Psoas muscle (tissue), 8 donors: ENCODE results near the gene PLA2G4B. TPM values are rescaled to one million over a fixed set of nuclear protein-coding genes. Genes with fewer than 3 reads are reported as not detected.

Experiments
- ATAC-seq, 4 donors: fragments of 200-7000 bp; cut with Tn5 transposase; one replicate each; pipeline ENCODE4 v1.9.1; 2020; ENCODE audit warnings: moderate library complexity in 3 of 4, mild to moderate bottlenecking in 2 of 4
- DNase-seq, 2 donors: peaks; one replicate each; pipeline ENCODE4 v3.0.0-alpha.2; 2020
- H3K27ac ChIP-seq: fragments of 200-600 bp; one replicate; pipeline ENCODE4 v1.8.0; 2022
- H3K27me3 ChIP-seq, 3 donors: fragments of 200-600 bp in 1 of 3; one replicate each; pipeline versions ENCODE4 v1.6.1 to v1.8.0; 2013 to 2022; ENCODE audit warnings: low read length in 2 of 3, mild to moderate bottlenecking in 2 of 3, moderate library complexity in 1 of 3; ENCODE audit not compliant: insufficient read depth in 3 of 3
- H3K36me3 ChIP-seq, 2 donors: fragments of 200-600 bp in 1 of 2; one replicate each; pipeline versions ENCODE4 v1.6.1 to v1.8.0; 2013 to 2022; ENCODE audit warnings: low read depth in 1 of 2, mild to moderate bottlenecking in 1 of 2, moderate library complexity in 1 of 2; ENCODE audit not compliant: insufficient read depth in 1 of 2
- H3K4me1 ChIP-seq: fragments of 200-600 bp; one replicate; pipeline ENCODE4 v1.8.0; 2022
- H3K4me3 ChIP-seq: fragments of 200-600 bp; one replicate; pipeline ENCODE4 v1.8.0; 2022; ENCODE audit warnings: mild to moderate bottlenecking
- H3K9me3 ChIP-seq: fragments of 200-600 bp; one replicate; pipeline ENCODE4 v1.8.0; 2022
- WGBS, 3 donors: extraction: QIAGEN DNeasy Blood & Tissue Kit; methylation state at CpG; one replicate each; pipeline versions ENCODE4 v1.1.6 to v1.1.7; 2013; 5-methylcytosine and 5-hydroxymethylcytosine counted together
- intact Hi-C, 2 donors: fragments of 100-400 bp; cut with DNase I; formaldehyde crosslinking; loops; one replicate each; pipeline versions ENCODE4 v1.11.0 to v1.14.2; 2022
- polyA plus RNA-seq, 3 donors: library from polyadenylated mRNA; stranded (reverse); fragments of 200-250 nt; gene quantifications; one replicate each; pipeline ENCODE4 v1.2.3, GENCODE V29; 2013
- total RNA-seq, 4 donors: library from RNA; stranded (reverse); fragmentation: NEBNext Ultra II Directional in 2 of 4; extraction: Animal tissue kit (Norgen Biotek cat#: 25700) in 2 of 4; gene quantifications; one replicate each; pipeline versions ENCODE4 v1.2.1 to v1.2.4, GENCODE V29; 2021 to 2023
- TF ChIP-seq, protein P1 (sequence below): fragments of 200-600 bp; IDR thresholded peaks from one replicate; pipeline ENCODE4 v1.8.0; 2022; ENCODE audit warnings: antibody characterized with exemption
- donor health status: healthy with polysubstance abuse.
- donor health status: DM: no; HTN: no; CAD: no; lungs with moderate emphysema.
- donor health status: Bipolar disorder and iron deficiency.
- donor health status: healthy.
- donor health status: DM: yes; HTN: yes; CAD: no.
- donor health status: DM: no; HTN: no; CAD: no.
- donor health status: DM: no; HTN: no; CAD: no.
- donor health status: DM: yes; HTN: yes; CAD: no.

Gene PLA2G4B
- total and polyA plus RNA-seq, 7 donors: 1.1 to 4.3 (median 1.4) TPM

GRCh38 chr15:41862515-41863116, 24.0 kb downstream of the PLA2G4B start:
- ATAC-seq (no peak), DNase-seq (no peak)
- 84 to 88% (median 85%) methylated on average over 16 to 19 of the region's 19 CpGs for WGBS, 3 donors
- H3K27me3 ChIP-seq: no peaks in the 10 kb centered on the region
- no peaks in the 10 kb centered on the region for H3K9me3 ChIP-seq
- TF ChIP-seq, protein P1, sequence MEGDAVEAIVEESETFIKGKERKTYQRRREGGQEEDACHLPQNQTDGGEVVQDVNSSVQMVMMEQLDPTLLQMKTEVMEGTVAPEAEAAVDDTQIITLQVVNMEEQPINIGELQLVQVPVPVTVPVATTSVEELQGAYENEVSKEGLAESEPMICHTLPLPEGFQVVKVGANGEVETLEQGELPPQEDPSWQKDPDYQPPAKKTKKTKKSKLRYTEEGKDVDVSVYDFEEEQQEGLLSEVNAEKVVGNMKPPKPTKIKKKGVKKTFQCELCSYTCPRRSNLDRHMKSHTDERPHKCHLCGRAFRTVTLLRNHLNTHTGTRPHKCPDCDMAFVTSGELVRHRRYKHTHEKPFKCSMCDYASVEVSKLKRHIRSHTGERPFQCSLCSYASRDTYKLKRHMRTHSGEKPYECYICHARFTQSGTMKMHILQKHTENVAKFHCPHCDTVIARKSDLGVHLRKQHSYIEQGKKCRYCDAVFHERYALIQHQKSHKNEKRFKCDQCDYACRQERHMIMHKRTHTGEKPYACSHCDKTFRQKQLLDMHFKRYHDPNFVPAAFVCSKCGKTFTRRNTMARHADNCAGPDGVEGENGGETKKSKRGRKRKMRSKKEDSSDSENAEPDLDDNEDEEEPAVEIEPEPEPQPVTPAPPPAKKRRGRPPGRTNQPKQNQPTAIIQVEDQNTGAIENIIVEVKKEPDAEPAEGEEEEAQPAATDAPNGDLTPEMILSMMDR: no peak
- no peak overlapping the region for H3K4me3 ChIP-seq
- intact Hi-C loops: no loop called here
- H3K36me3 ChIP-seq: no peaks in the 10 kb centered on the region
- no peaks in the 10 kb centered on the region for H3K4me1 ChIP-seq
- no peak overlapping the region for H3K27ac ChIP-seq

DNA sequence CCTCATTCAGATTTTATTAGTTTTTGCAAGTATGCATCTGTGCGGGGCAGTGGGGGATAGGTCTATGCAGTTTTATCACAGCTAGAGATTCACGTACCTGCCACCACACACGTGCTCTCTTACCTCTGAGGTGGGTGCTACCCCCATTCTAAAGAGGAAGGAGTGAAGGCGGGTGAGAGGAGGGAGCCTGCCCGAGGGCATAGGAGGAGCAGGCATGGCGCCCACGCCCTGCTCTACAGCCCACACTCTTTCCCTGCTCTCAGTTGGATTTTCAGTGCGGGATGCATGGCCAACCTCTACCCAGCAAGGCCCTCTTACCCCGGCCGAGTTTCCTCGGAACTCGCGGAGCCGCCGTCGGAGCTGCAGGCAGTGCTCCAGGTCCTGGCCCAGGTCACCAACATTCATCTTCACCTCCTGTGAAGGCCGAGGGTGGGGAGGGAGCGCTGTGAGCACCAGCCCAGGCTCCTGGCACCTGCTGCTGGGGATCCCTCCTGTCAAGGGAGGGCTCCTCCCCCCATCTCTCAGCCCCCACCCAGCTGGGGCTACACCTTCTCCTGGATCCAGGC, 26.9 kb downstream of the PLA2G4B start:
- TF ChIP-seq, protein P1: no peak
- H3K4me3 ChIP-seq: no peak overlapping the region
- H3K27ac ChIP-seq: no peak overlapping the region
- DNase-seq (no peak), ATAC-seq (no peak)
- 82 to 87% (median 83%) methylated on average over 18 of the region's 18 CpGs for WGBS, 3 donors
- H3K27me3 ChIP-seq: no peaks in the 10 kb centered on the region
- no peaks in the 10 kb centered on the region for H3K9me3 ChIP-seq
- no peaks in the 10 kb centered on the region for H3K36me3 ChIP-seq
- intact Hi-C loops: no loop called here
- H3K4me1 ChIP-seq: no peaks in the 10 kb centered on the region

DNA sequence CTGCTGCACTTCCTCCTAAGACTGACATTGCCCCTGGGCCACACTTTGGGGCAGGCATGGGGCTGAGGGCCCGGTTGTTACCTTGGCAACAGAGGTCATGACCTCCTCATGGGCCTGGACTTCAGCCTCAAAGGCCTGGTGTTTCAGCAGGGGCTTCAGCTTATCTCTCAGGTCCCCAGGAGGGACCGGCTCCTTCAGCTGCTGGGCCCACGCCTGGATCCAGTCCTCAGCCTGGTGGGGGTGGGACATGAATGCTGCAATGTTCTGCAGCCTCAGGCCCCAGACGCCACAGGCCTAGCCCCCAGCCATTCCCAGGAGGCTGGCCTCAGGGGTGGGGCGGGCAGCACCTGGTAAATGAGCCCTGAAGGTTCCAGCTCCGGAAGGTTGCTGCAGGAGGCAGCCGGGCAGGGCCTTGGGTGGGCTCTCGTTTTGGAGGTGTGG, 27.6 kb downstream of the PLA2G4B start:
- H3K27ac ChIP-seq: no peak overlapping the region
- intact Hi-C loops: no loop called here
- H3K4me1 ChIP-seq: no peaks in the 10 kb centered on the region
- whole genome bisulfite sequencing, 3 donors: 81 to 92% (median 86%) methylated on average over 8 of the region's 8 CpGs
- no peak for ATAC-seq
- H3K4me3 ChIP-seq: no peak overlapping the region
- TF ChIP-seq, protein P1: no peak
- no peaks in the 10 kb centered on the region for H3K36me3 ChIP-seq
- no peaks in the 10 kb centered on the region for H3K9me3 ChIP-seq
- no peaks in the 10 kb centered on the region for H3K27me3 ChIP-seq
- DNase-seq: no peak

DNA sequence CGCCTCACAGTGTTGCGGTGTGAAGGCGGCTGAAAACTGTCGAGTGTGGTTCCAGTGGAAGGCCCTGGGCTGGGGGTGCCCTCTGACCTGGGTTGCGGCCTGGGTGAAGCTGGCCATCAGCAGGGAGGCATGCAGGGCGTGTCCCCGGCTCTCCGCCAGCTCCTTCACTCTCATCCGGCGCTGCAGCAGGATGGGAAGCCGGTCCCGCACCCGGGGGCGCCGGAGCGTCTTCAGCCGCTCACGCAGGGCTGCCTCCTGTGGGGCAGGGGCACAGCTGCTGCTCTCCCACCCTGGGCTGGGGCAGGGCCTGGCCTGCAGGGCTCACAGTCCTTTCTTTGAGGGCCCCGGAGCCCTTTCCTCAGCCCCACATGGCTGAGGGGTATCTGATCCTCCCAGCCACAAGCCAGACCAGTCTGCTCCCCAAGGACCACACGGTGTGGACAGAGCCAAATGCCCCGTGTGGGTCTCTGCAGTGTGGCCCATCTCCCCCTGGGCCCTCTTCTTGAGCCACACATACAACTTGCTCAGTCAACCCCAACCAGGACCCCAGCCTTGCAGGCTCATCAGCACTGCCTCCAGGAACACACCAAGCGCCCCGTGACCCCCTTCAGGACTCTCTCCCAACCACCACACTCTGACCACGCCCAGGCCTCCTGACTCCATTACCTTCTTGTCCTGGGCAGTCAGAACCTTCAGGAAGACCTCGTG, 28.4 kb downstream of the PLA2G4B start:
- WGBS, 3 donors: 86 to 88% (median 86%) methylated on average over 25 of the region's 25 CpGs
- Histone ChIP-seq H3K4me3 (no peak overlapping the region), H3K27me3 (no peaks in the 10 kb centered on the region), H3K36me3 (no peaks in the 10 kb centered on the region), H3K27ac (no peak overlapping the region), H3K9me3 (no peaks in the 10 kb centered on the region), H3K4me1 (no peaks in the 10 kb centered on the region)
- ATAC-seq: no peak
- TF ChIP-seq, protein P1: no peak
- DNase-seq: no peak
- intact Hi-C loops: no loop called here
